Cerebellar nuclear complex (tissue), 1 donor: ENCODE data around the gene RIT1.

Source experiments
- DNase-seq, 2 experiments: peaks; one replicate each; lab custom pipeline; 2025; lab: John Stamatoyannopoulos, UW

Gene RIT1

GRCh38 chr1:155911156-155912055, at the start of gene RIT1:
TSS of gene RIT1 (minus strand) at chr1:155911349. CDS start at chr1:155910761, 588 bp downstream.
- DNase-seq: no peak

- no peak for DNase-seq
These were observed 49.1 kb upstream of the RIT1 start for GRCh38 chr1:155960081-155960745.

DNA sequence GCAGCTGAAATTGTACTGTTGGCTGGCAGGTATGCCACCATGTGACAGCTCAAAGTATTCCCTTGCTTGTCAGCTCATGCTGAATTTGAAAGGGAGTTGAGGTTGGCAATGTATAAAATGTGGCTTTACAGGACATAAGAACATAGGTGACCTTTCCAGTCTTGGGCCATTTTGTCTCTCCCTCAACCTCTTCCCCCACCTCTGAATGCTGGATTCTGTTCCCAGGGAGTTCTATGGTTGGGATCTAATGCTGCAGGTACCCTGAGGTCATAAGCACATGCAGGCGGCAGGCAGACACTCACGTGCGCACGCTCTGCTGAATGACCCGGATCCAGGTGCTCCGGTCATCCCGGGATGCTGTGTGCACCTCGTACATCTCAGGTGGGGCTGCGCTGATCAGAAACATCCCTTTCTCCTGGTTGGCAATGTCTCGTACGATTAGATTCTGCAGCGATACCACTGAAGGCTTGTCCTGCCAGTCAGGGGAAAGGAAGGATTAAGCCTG, 46.3 kb upstream of the RIT1 start:
- no peak for DNase-seq

- no peak for DNase-seq
These were observed 43.5 kb upstream of the RIT1 start for GRCh38 chr1:155954645-155955044.

DNA sequence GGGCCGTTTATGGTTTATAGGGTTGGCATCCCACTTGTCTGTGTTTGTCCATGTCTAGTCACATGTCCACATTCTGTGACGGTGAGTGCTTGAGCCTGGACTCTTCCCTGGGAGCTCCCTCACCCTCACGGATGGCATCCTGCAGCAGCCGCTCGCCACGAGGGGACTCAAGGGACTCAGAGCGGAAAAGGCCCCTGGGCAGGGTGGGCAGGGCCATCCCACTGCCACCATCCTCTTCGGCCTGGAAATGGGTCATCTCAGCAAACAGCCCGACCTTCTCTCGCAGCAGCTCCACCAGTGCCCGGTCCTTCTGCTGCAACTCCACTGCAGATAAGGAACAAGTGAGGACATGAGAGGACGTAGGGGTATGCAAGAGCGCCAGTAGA, 41.3 kb upstream of the RIT1 start:
- no peak for DNase-seq

GRCh38 chr1:155951753-155952504, 40.8 kb upstream of the RIT1 start:
- no peak for DNase-seq

DNA sequence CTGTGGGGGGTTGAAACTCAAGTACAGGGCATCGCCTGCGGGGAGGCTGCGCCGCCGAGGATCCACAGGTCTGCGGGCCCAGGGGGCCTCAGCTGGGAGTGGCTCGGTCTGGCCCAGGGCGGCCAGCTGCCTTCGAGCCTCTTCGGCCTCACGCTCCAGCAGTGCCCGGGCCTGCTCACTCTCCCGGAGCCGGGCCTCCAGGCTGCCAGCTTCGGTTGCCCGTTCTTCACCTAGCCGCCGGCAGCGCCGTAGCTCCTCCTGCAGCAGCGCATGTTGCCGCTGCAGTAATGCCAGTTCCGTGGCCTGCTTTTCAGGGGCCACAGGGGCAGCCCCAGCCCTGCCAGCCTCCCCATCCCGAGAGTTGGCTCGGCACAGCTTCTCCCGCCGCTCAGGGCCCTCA, 39.7 kb upstream of the RIT1 start:
- DNase-seq: no peak

DNA sequence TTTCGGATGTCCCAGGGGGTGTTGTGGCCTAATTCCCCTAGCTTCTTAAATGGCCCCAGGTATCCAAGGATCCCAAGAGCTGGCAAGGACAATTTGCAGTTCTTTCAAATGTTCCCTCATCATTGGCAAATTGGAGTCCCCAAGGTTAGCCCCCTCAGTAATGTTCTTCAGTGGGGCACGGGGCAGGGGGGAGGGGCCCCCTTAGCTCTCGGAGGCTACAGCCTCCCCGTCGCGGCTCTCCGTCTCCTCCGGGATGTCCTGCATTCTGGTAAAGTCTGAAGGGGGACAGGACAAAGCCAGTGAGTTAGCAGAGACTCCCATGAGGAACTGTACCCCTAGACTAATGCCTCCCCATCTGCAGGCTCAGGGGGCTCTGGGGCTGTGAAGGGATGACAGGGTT, 36.6 kb upstream of the RIT1 start:
- no peak for DNase-seq

- DNase-seq: no peak
These were observed 36.1 kb upstream of the RIT1 start for GRCh38 chr1:155947292-155947691.

GRCh38 chr1:155946633-155947219, 35.6 kb upstream of the RIT1 start:
- DNase-seq: no peak

- no peak for DNase-seq
These were observed 33.3 kb upstream of the RIT1 start for GRCh38 chr1:155944444-155944799.

DNA sequence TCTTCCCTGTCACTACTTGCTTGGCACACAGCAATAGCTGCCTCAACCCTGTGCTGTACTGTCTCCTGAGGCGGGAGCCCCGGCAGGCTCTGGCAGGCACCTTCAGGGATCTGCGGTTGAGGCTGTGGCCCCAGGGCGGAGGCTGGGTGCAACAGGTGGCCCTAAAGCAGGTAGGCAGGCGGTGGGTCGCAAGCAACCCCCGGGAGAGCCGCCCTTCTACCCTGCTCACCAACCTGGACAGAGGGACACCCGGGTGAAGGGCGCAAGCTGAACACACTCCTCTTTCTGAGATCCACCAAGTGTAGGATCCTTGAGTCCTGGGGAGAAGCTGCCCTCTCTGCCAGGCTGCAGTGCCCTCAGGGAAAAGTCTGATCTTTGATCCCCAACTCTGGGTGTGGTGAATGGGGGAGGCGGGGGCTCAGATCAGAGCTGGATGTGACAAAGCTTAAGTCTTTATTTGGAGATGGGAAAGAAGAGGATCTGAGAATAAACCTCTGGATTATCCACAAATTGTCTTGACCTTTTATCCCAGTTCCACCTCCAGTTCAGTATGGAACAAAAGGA, 31.5 kb upstream of the RIT1 start:
- DNase-seq: no peak

DNA sequence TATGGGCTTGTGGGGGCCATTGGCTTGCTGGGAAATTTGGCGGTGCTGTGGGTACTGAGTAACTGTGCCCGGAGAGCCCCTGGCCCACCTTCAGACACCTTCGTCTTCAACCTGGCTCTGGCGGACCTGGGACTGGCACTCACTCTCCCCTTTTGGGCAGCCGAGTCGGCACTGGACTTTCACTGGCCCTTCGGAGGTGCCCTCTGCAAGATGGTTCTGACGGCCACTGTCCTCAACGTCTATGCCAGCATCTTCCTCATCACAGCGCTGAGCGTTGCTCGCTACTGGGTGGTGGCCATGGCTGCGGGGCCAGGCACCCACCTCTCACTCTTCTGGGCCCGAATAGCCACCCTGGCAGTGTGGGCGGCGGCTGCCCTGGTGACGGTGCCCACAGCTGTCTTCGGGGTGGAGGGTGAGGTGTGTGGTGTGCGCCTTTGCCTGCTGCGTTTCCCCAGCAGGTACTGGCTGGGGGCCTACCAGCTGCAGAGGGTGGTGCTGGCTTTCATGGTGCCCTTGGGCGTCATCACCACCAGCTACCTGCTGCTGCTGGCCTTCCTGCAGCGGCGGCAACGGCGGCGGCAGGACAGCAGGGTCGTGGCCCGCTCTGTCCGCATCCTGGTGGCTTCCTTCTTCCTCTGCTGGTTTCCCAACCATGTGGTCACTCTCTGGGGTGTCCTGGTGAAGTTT, 30.8 kb upstream of the RIT1 start:
- DNase-seq: no peak

DNA sequence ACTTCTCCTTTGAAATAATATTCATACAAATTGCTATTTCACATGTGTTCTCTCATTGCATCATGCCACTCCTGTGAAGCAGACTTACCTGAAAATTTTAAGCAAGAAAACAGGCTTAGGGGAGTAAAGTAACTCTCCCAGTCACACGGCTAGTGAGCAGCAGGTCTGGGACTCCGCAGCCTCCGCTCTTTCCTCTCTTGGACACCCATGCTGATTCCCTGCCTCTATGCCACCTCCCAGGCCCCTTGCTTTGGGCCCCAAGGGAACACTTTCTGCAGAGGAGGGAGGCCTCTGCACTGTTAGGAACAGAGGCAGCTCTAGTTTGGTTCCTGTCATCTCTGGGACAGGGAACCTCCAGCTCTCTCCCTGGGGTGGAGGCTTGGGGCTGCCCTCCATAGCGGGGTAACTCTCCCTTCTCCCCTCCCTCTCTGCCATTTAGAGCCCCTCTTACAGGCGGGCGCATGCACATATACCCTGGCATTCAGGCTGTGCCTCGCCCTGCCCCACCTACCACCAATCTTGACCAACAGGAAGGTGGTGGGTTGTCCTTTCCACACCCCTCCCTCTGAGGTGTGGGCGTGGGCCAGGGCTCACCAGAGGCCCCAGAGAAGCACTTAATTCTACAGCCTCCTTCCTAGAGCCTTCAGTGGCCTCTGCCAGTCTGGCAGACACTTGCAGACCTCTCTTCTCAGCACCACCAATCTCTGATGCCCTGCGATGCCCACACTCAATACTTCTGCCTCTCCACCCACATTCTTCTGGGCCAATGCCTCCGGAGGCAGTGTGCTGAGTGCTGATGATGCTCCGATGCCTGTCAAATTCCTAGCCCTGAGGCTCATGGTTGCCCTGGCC, 30.1 kb upstream of the RIT1 start, which contains the start of gene RXFP4:
Gene RXFP4, plus strand, starts transcription at position 646 of the 852 bp plus-strand sequence. Its CDS starts 72 bp downstream, at position 718.
- DNase-seq: no peak

GRCh38 chr1:155940482-155940992, 29.4 kb upstream of the RIT1 start:
- DNase-seq: peak in 1 of 2 experiments; percentile 12

DNA sequence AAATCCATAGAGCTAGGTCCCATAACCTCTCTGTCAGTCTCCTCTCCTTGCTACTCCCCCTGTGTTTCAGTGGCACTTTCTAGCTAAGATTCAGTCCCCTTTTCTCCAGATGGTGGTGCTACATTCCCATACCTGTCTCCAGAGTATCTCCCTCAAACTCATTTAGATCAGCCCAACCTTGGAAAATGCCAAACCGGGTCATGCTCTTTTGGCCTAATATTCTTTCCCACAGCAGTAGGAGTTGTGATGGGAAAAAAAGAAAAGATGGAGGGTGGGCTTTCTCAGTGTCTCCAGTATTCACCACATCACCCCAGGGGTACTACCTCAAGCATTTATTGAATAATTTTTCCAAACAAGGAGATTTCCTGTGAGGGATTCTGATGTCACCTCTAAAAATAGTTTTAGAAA, 27.1 kb upstream of the RIT1 start:
- DNase-seq: peak in 1 of 2 experiments; percentile 66

GRCh38 chr1:155934936-155935590, 23.9 kb upstream of the RIT1 start:
- DNase-seq: no peak

GRCh38 chr1:155934097-155934935, 23.2 kb upstream of the RIT1 start, which contains the start of gene KHDC4:
TSS of gene KHDC4 (minus strand) at chr1:155934413. CDS start at chr1:155934373, 40 bp downstream.
- peak; percentile 85 to 93 for DNase-seq
